Measurements from ENCODE around the gene CREB3L2.

- TF ChIP-seq, protein P1, sequence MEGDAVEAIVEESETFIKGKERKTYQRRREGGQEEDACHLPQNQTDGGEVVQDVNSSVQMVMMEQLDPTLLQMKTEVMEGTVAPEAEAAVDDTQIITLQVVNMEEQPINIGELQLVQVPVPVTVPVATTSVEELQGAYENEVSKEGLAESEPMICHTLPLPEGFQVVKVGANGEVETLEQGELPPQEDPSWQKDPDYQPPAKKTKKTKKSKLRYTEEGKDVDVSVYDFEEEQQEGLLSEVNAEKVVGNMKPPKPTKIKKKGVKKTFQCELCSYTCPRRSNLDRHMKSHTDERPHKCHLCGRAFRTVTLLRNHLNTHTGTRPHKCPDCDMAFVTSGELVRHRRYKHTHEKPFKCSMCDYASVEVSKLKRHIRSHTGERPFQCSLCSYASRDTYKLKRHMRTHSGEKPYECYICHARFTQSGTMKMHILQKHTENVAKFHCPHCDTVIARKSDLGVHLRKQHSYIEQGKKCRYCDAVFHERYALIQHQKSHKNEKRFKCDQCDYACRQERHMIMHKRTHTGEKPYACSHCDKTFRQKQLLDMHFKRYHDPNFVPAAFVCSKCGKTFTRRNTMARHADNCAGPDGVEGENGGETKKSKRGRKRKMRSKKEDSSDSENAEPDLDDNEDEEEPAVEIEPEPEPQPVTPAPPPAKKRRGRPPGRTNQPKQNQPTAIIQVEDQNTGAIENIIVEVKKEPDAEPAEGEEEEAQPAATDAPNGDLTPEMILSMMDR (IDR thresholded peaks at IDR 0.05; ENCODE audit: insufficient read depth, low read length, poor library complexity, severe bottlenecking) = no peak
- TF ChIP-seq EZH2phosphoT487 (conservative IDR thresholded peaks at IDR 0.05; ENCODE audit: low read length) = no peak
Observed at GRCh38 chr7:137880432-137880831, 121.5 kb downstream of the CREB3L2 start.

Data from SU-DHL-6 (cell line).